T-helper 2 cell treated with Interferon-gamma antibody and Interleukin-4, amounts not matched to agents 5 μg/mL and 100 μg/mL, for 36 hours (primary cell): ENCODE results near the gene ADARB2.

ENCODE experiments used
- DNase-seq: peaks from one replicate; pipeline ENCODE4 v3.0.0; 2021; ENCODE audit warnings: low spot score
- H3K27ac Mint-ChIP-seq: one replicate; pipeline ENCODE4 v1.8.0; 2021; ENCODE audit warnings: mild to moderate bottlenecking, mixed read lengths
- H3K27me3 Mint-ChIP-seq: one replicate; pipeline ENCODE4 v1.8.0; 2021; ENCODE audit warnings: low read depth, mixed read lengths
- H3K36me3 Mint-ChIP-seq: one replicate; pipeline ENCODE4 v1.8.0; 2021; ENCODE audit warnings: low read depth, mixed read lengths
- H3K4me1 Mint-ChIP-seq: one replicate; pipeline ENCODE4 v1.8.0; 2021; ENCODE audit warnings: low read depth, mixed read lengths
- H3K4me3 Mint-ChIP-seq: one replicate; pipeline ENCODE4 v1.8.0; 2022; ENCODE audit warnings: mild to moderate bottlenecking, moderate library complexity, mixed read lengths
- H3K9me3 Mint-ChIP-seq: one replicate; pipeline ENCODE4 v1.8.0; 2021; ENCODE audit warnings: mixed read lengths

ADARB2 gene

DNA sequence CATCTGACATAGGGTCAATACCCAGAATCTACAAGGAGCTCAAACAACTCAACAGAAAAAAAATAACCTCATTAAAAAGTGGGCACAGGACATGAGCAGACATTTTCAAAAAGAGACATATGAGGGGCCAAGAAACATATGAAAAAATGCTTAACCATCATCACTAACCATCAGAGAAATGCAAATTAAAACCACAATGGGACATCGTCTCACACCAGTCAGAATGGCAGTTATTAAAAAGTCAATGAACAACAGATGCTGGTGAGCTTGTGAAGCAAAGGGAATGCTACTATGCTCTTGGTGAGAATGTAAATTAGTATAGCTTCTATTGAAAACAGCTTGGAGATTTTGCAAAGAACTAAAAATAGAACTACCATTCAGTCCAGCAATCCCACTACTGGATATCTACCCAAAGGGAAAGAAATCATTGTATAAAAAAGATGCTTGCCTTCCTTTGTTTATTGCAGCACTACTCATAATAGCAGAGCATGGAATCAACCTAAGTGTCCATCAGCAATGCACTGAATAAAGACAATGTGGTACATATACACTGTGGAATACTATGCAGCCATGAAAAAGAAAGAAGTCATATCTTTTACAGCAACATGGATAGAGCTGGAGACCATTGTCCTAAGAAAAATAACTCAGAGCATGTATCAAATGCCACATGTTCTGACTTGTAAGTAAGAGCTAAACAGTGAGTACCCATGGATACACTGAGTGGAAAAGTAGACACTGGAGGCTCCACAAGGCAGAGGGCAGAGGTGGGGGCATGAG lies 139.8 kb downstream of the ADARB2 start:
- no peak for DNase-seq
- no peak overlapping the region for H3K27ac Mint-ChIP-seq

DNA sequence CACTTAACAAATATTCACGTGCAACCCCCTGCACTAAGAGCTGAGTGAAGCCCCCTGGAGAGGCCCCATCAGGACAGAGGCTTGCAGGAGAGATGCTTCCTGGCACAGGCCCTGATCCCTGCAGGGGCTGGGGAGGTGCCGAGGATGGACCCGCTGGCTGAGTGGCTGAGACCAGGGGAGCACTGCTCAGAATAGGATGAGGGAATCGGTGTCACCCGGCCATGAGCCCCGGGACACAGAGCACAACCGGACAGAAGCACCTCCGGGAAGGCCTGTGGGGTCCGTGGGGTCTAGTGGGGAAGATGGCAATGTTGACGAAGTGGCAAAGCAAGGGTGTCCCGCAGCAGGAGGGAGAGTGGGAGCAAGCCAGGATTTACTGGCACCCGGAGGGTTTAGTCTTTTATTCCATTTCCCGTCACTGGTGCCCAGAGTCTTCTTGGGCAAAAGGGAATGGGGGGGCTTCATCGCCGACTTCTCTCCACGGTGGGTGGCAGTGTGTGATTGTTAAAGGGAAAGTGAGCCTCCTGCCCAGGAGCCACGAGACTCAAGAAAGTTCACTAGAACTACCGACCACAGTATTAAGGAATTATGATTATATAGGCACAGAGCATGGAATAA lies 140.7 kb downstream of the ADARB2 start:
- no peaks in the 10 kb centered on the region for H3K4me1 Mint-ChIP-seq

More for the DNA sequence above, 139.8 kb downstream of the ADARB2 start:
- Mint-ChIP-seq H3K4me3 (no peak overlapping the region), H3K9me3 (no peaks in the 10 kb centered on the region), H3K36me3 (no peaks in the 10 kb centered on the region), H3K27me3 (no peaks in the 10 kb centered on the region), H3K4me1 (no peaks in the 10 kb centered on the region)

DNA sequence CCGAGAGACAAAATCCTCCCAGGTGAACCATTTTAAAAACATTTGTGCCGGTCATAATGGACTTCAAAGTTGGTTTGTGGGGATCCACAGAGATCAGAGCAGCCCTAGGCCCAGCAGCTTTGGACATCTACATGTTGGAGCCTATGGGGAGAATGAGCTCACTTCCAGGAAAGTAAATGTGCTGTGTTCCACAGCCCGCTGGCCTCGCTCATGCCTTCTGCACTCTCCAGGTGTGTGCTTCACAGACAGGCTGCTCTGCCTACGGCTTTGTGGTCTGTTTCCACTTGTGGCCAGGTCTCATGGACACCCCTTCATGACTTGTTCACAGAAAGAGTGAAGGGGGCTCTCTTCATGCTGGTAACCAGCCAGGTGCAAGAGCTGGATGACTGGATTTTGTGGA lies 141.6 kb downstream of the ADARB2 start:
- H3K4me1 Mint-ChIP-seq: no peaks in the 10 kb centered on the region
- H3K27me3 Mint-ChIP-seq: no peaks in the 10 kb centered on the region
- no peaks in the 10 kb centered on the region for H3K36me3 Mint-ChIP-seq
- no peak for DNase-seq
- H3K27ac Mint-ChIP-seq: no peak overlapping the region
- no peaks in the 10 kb centered on the region for H3K9me3 Mint-ChIP-seq
- H3K4me3 Mint-ChIP-seq: no peak overlapping the region

More for the DNA sequence above, 140.7 kb downstream of the ADARB2 start:
- no peaks in the 10 kb centered on the region for H3K36me3 Mint-ChIP-seq
- no peaks in the 10 kb centered on the region for H3K9me3 Mint-ChIP-seq
- no peak overlapping the region for H3K27ac Mint-ChIP-seq
- H3K4me3 Mint-ChIP-seq: no peak overlapping the region
- no peaks in the 10 kb centered on the region for H3K27me3 Mint-ChIP-seq
- DNase-seq: no peak

DNA sequence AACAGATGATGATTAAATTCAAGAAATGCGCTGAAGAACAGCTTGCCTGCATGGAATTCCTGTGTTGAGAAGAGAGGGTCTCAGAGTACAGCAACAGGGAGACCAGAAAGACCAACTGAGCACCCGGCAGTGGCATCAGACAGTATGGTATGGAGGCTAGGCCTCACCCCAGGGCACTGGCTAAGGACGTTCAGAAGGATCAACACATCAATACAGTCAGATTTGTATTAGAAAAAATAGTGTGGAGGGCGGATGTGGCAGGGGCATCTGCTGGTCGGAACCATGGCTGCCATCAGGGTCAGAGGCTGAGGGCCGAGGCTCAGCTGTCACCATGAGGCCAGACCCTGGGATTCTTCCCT lies 142.1 kb downstream of the ADARB2 start:
- Mint-ChIP-seq H3K36me3 (no peaks in the 10 kb centered on the region), H3K27ac (no peak overlapping the region), H3K9me3 (no peaks in the 10 kb centered on the region), H3K27me3 (no peaks in the 10 kb centered on the region), H3K4me3 (no peak overlapping the region), H3K4me1 (no peaks in the 10 kb centered on the region)
- DNase-seq: no peak

DNA sequence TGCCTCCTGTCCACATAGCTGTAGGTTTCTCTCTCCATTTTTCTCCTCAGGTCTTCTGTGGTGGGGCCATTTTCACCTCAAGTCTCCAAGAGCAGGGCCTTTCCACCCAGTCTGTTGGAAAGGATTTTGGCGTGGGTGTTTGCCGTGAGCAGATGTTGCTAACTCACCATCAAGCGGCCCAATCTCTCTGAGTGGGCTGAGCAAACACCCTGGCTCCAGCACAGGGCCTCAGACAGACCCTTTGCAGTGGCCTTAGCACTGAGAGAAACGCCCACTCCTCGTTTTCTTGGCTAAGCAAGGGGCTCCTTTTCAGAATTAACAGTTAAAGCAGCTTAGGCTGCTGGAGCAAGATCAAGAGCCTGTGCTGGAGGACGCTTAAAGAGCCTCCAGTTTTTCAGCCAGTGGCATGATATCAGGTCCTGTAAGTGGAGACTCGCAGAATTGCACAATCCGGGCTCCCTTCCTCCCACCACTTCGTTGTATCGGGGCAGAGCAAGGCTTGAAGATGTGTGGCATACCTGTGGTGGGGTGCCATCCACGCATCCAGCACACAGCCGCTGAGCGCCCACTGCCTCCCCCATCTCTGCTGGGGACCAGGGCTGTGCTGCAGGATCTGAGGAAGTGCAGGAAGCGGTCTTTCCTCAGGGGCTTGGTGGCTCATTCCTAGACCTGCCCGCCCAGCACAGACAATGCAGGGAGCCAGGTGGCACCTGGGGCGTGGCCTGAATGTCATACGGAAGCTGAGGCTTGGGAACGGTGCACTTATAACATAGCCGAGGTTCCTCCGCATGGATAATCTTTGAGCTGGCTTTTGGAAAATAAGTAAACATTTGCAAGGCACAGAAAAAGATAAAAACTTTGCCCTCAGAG lies 142.7 kb downstream of the ADARB2 start:
- DNase-seq: no peak
- no peaks in the 10 kb centered on the region for H3K36me3 Mint-ChIP-seq
- H3K4me3 Mint-ChIP-seq: no peak overlapping the region
- no peaks in the 10 kb centered on the region for H3K9me3 Mint-ChIP-seq
- H3K27ac Mint-ChIP-seq: no peak overlapping the region
- no peaks in the 10 kb centered on the region for H3K27me3 Mint-ChIP-seq
- no peaks in the 10 kb centered on the region for H3K4me1 Mint-ChIP-seq

DNA sequence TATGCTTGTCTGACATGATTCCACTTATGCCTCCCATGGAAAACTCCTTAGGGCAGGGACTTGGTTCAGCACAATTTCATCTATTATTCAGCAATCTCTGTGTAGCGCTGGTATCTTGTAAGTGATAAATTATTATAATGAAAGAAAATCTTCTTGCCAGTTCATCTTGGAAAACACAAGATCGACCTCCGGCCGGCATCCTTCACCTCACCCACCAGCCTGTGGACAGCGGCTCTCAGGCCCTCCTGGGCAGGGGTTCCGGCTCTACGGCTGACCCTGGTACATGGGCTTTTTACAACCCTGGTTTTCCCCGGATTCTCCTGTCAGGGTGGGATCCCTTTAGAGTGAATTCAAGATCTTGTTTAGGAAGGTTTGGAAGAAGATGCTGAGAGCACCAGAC lies 145.6 kb downstream of the ADARB2 start:
- no peak overlapping the region for H3K4me3 Mint-ChIP-seq
- H3K27me3 Mint-ChIP-seq: no peaks in the 10 kb centered on the region
- H3K9me3 Mint-ChIP-seq: no peaks in the 10 kb centered on the region
- H3K36me3 Mint-ChIP-seq: no peaks in the 10 kb centered on the region
- H3K27ac Mint-ChIP-seq: no peak overlapping the region
- no peak for DNase-seq
- no peaks in the 10 kb centered on the region for H3K4me1 Mint-ChIP-seq

DNA sequence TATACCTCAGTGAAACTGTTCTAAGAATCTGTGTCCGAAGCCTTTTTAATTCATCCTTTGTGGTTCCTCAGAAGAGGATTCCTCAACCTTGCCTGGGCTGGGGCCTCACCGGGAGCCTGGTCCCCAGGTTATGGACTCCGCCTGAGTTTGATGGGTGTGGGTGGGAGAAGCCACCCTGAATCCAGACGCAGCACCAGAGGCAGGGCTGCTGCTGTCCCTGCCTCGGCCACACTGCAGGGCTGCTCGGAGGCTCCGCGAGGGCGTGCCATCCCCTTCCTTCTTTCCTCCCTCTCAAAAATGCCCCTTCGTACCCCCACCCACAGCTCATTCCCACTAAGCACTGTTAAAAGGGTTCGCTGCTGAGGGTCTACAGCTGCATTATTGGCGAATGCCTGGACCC lies 146.3 kb downstream of the ADARB2 start:
- H3K4me3 Mint-ChIP-seq: no peak overlapping the region
- H3K27ac Mint-ChIP-seq: no peak overlapping the region
- no peaks in the 10 kb centered on the region for H3K27me3 Mint-ChIP-seq
- H3K36me3 Mint-ChIP-seq: no peaks in the 10 kb centered on the region
- H3K4me1 Mint-ChIP-seq: no peaks in the 10 kb centered on the region
- no peaks in the 10 kb centered on the region for H3K9me3 Mint-ChIP-seq
- no peak for DNase-seq

DNA sequence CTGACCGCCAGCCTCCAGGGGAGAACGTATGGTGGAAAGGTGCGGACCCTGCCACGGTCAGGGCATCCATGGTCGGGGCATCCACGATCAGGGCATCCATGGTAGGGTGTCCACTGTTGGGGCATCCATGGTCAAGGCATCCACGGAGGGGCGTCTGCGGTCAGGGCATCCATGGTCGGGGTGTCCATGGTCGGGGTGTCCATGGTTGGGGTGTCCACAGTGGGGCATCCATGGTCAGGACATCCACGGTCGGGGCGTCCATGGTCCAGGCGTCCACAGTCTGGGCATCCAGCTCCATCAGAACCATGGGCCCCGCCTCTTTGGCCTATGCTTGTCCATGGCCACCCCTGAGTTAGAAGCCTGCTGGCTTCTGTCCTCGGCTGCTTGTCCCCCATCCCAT lies 148.1 kb downstream of the ADARB2 start:
- H3K9me3 Mint-ChIP-seq: no peaks in the 10 kb centered on the region
- H3K36me3 Mint-ChIP-seq: no peaks in the 10 kb centered on the region
- no peak for DNase-seq
- H3K4me3 Mint-ChIP-seq: no peak overlapping the region
- no peaks in the 10 kb centered on the region for H3K4me1 Mint-ChIP-seq
- H3K27ac Mint-ChIP-seq: no peak overlapping the region
- no peaks in the 10 kb centered on the region for H3K27me3 Mint-ChIP-seq

DNA sequence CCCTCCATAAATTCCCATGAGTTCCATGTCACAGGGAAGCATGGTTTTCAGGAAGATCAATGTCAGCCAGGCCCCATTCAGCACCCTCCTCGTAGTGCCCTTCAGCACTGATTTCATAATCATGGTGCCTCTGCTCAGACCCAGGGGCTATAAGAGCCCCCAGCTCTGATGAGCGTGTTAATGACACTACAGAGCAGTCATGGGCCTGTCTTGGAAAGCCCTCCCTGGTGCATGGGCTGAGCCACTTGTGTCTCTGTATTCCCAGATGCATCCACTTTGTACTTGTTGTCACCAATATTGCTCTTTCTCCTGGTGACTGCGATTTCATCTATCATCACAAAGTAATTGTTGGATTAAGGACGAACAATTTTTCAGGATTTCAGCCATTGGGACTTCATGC lies 154.6 kb downstream of the ADARB2 start:
- Mint-ChIP-seq H3K4me1 (no peaks in the 10 kb centered on the region), H3K27ac (no peak overlapping the region), H3K9me3 (no peaks in the 10 kb centered on the region), H3K4me3 (no peak overlapping the region), H3K36me3 (no peaks in the 10 kb centered on the region), H3K27me3 (no peaks in the 10 kb centered on the region)
- no peak for DNase-seq

DNA sequence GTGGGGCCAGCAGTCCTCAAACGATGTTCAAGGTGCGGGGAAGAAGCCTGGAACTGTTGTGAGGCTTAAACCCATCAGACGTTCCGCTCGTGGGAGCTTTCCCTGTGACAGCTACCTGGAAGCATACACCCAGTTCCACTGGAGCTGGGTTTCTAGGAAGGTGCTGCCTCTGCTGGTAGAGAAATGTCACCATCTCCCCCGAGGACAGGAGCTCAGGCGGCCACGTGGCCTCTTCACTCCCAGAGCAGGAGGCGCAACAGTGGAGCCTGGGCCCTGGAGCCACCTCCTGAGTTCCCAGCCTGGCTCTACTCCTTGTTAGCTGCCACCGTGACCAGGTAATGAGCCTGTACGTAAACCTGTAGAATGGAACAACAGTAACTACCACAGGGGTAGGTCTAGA lies 156.1 kb downstream of the ADARB2 start:
- Mint-ChIP-seq H3K27me3 (no peaks in the 10 kb centered on the region), H3K4me3 (no peak overlapping the region)

DNA sequence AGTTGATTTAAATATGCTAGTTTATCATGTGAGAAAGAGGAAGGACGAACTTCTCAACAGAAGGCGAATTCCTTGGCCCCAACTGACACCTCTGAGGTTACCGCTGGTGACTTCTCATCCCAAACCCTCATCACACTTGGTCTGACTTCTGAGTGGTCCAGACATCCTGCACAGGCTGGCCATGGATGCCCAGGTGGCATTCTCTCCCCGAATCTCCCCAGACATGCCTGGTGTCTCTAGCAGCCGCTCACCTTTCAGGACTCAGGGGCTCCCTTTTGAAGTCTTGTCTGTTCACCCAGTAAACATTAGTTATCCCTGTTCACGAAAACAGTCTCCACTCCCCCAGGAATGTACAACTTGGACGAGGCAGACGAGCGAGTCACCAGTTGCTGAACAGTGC lies 157.7 kb downstream of the ADARB2 start:
- H3K9me3 Mint-ChIP-seq: no peaks in the 10 kb centered on the region
- H3K4me3 Mint-ChIP-seq: no peak overlapping the region
- no peak for DNase-seq
- no peaks in the 10 kb centered on the region for H3K27me3 Mint-ChIP-seq
- H3K27ac Mint-ChIP-seq: no peak overlapping the region
- H3K4me1 Mint-ChIP-seq: no peaks in the 10 kb centered on the region
- H3K36me3 Mint-ChIP-seq: no peaks in the 10 kb centered on the region

More for the DNA sequence above, 156.1 kb downstream of the ADARB2 start:
- Mint-ChIP-seq H3K36me3 (no peaks in the 10 kb centered on the region), H3K27ac (no peak overlapping the region), H3K4me1 (no peaks in the 10 kb centered on the region), H3K9me3 (no peaks in the 10 kb centered on the region)
- DNase-seq: no peak

DNA sequence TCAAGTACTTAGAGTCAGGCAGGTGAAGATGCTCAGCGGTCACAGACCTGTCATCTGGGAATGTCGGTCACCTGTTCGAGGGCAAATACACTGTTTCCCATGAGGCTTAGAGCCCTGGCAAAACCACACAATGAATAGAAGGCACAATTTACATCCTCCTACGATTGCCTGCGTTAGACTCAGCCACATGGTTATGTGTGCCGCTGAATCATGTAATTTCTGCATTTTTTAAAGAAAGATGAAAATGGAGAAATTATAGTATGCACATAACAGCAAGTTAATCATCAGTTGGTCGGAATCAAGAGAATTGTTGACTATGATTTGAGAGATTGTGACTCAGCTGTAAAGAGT lies 158.2 kb downstream of the ADARB2 start:
- H3K27ac Mint-ChIP-seq: no peak overlapping the region

DNA sequence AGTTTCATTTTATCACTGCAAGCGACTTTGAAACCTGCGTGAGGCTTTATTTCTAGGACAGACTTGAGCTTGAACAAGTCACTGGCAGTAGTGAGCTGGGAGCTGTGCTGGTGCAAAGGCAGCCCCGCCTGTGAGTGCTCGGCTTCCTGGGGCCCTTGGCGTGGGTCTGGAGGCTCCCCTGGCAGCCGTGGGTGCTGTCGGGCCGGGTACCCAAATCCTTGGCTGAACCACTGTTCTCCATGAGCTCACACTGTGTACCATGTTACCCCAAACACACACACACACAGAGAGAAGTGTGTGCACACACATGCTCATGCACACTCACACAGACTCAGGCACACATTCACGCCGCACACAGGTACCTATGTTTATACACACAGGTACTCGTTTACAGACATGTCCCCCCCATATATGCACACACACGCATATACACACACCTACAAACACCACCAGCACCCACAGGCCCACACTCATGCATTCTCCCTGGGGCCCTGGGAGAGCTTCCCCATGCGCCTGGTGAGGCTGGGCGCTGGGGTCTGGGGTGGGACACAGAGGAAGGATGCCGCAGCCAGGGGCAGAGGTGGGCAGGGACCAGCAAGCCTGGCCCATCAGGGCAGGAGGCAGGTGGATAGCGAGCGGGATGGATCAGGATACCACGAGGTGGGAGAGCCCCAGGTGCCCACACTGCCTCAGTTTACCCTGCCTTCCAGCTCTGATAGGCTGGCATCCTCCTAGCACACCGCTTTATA lies 158.8 kb downstream of the ADARB2 start:
- DNase-seq: no peak
- no peak overlapping the region for H3K4me3 Mint-ChIP-seq

More for the DNA sequence above, 158.2 kb downstream of the ADARB2 start:
- no peaks in the 10 kb centered on the region for H3K9me3 Mint-ChIP-seq
- no peak for DNase-seq
- no peaks in the 10 kb centered on the region for H3K36me3 Mint-ChIP-seq
- H3K27me3 Mint-ChIP-seq: no peaks in the 10 kb centered on the region
- H3K4me3 Mint-ChIP-seq: no peak overlapping the region
- no peaks in the 10 kb centered on the region for H3K4me1 Mint-ChIP-seq

DNA sequence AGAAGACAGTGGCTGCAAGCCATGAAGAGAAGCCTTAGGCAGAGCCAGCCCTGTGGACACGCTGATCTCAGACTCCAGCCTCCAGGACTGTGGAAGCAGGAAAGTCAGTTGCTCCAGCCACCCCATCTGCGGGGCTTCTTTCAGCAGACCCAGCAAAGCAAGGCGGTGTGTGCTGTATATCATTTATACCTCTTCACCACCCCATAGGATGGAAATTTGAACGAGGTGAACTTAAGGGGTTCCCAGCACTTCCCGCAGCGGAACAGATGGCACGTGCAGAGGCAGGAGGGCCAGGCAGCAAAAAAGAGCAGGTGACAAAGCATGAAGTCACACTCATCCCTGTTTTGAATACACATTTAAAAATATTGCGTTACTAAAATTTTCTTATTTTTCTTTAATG lies 159.4 kb downstream of the ADARB2 start:
- Mint-ChIP-seq H3K4me1 (no peaks in the 10 kb centered on the region), H3K36me3 (no peaks in the 10 kb centered on the region), H3K9me3 (no peaks in the 10 kb centered on the region), H3K27ac (no peak overlapping the region), H3K4me3 (no peak overlapping the region), H3K27me3 (no peaks in the 10 kb centered on the region)
- no peak for DNase-seq

More for the DNA sequence above, 158.8 kb downstream of the ADARB2 start:
- Mint-ChIP-seq H3K9me3 (no peaks in the 10 kb centered on the region), H3K27me3 (no peaks in the 10 kb centered on the region), H3K27ac (no peak overlapping the region), H3K36me3 (no peaks in the 10 kb centered on the region), H3K4me1 (no peaks in the 10 kb centered on the region)
